Non-pigmented ciliary epithelial cell (primary cell): ENCODE measurements around the gene FAM118B.

ENCODE experiments used
- DNase-seq: peaks from one replicate; pipeline ENCODE4 v3.0.0-alpha.2; 2010; ENCODE audit warnings: low read depth

The FAM118B gene

DNA sequence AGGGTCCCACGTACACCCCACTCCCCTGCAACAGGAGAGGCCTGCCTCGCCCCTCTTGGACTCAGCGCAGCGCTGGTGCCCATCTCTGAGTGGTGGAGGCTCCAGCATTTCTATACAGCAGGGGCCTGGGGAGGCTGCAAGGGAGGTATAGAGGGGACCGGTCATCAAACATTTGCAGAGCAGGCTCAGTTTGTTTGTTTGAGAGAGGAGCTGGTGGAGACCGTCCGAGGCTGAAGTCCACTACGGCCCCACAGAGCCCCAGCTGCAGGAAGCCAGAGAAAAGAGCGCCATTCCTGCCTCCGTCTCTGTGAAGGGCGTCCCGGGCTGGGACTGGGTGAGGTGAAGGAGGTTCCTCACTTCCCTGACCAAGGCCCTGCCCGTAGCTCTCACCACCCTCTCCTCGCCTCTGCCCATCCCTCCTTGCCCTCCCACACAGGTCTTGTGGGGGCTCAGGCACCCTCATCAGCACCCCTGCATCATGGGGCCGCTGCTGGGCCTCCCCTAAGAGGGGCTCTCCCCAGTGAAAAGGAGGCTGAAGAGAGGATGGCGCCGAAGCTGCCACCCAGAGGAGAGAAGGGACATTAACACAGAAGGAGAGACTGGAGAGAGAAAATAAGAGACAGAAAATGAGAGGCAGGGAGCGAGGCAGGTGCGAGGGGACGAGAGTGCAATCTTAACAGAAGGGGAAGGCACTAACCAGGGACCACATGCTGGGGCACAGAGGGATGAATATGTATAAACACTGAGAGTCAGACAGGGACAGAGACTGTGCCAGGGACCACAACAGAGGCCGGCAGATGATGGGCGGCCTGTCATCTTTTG lies 24.7 kb upstream of the FAM118B start:
- DNase-seq: no peak

DNA sequence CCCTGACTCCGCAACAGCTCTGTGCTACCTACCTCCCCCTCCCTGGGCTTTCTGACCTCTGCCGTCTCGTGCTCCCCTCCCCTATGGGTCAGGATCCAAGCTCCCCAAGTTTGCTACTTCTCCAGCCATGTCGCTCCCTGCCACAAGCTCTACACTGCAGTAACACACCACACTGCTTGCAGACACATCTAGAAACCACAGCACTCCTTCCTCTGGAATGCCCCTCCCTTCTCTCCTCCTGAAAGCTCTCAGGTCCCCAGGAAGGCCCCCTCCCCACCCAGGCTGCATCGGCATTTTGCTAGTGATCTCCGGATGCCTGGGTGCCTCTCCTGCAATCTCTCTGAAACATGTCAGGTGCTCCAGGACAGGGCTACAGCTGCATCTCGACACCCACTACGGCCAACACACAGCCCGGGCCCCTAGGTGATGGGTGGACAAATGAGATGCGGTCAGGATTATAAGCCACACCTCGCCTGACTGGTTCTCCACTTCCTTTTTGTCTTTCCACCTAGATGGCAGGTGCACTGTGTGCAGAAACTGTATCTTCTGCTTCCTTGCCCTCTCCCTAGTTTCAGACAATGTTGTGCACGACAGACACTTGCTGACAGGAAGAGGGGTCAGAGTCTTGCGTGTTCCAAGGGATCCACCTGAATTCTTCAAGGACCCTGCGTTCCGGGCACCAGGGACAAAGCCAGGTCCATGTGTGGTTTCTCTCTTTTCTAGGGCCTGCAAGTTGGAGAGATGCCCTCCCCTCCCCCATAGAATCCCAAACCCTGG lies 23.1 kb upstream of the FAM118B start:
- DNase-seq: no peak

DNA sequence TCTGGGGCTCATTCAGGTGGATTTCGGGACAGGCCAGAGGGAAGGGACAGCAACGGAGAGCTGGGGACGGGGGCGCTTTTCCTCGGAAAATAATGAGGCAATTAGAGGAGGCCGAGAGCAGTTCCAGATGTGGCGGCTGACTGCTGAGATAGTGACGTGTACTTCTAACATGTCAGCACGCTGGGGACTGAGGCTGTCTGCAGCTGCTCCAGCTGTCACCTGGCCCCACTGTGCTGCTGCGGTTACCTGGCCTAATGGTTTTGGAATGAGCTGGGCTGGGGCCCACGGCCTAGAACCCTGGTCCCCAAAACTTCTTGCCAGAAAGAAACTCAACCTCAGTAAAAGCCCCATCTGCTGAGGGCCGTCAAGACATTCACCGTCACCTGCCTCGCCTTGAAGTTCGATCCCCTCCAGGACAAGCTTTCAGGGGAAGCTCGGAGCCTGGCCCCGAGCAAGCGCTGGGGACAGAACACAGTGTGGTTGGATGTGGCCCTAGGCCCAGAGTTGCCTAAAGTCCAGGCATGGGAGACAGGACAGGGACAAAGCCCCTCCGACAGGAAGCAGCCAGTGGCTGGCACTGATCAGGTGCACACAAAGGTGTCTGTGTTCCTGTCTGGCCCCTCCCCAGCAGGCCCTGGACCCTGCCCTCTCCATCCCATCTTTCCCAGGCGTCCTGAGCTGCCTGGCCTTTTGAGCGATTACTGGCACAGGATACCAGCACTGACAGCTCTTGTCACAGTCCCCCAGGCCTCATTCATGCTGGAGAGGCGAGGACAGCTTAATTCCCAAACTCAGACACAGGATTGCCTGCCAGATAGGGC lies 22.3 kb upstream of the FAM118B start:
- DNase-seq: no peak

DNA sequence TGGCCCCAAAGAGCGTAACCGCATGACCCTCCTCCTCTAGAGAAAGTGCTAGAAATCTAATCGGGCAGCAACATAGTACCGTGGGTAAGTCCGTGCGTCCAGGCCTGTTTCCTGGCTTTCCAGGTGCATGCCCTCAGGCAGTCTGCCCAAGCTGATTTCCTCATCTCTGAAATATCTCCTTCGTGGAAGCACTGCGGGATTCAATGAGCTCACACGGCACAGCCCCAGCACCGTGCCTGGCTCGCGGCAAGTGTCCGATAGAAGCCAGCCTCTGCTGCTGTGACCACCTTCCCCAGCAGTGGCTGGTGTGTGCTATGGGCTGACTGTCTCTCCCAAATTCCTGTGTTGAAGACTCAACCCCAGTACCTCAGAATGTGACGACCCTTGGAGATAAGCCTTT lies 20.8 kb upstream of the FAM118B start:
- no peak for DNase-seq

DNA sequence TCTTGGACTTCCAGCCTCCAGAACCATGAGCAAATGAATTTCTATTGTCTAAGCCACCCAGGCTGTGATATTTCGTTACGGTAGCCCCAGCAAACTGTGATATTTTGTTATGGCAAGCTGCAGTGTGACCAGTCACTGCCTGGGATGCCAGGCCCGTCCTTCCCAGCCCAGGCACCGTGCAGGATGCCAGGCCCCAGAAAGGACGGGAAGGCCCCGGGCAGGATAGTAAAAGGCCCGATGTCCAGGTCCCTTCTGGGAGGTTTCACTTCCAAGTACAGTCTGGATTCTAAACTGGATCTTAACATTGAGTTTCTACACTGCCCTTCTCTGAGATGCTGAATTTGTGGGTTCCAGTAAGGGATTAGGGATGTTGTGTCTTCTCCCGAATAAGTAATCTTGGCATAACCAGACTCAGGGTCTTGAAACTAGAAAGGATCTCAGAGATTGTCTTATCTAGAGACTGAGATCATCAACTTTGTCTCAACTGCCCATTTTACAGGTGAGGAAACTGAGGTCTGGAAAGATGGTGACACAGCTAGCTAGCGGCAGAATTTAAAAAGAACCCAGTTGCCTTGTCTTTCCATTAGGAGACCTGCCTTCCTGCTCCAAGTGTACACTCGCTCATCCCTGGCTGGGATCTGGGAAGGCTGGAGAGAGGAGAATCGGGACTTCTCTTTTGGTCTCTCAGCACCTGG lies 20.1 kb upstream of the FAM118B start:
- no peak for DNase-seq

DNA sequence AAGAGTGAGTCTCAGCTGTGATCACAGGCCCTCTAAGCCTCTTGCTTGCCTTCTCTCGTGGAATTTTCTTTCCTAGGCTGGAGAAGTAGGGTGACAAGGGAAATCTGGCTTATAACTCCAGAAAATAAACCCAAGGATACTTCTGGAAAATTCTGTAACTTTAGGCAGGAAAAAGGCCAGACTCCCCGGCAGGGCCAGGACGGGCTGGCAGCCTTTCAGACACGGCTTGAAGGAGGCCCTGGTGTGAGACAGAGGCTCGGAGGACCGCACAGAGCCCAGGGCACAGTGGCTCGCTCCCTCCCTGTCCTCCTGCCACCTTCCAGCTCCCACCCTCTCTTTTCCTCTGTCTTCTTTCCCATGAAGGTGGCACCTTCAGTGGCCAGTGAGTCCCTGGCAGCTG lies 19.2 kb upstream of the FAM118B start:
- DNase-seq: no peak

DNA sequence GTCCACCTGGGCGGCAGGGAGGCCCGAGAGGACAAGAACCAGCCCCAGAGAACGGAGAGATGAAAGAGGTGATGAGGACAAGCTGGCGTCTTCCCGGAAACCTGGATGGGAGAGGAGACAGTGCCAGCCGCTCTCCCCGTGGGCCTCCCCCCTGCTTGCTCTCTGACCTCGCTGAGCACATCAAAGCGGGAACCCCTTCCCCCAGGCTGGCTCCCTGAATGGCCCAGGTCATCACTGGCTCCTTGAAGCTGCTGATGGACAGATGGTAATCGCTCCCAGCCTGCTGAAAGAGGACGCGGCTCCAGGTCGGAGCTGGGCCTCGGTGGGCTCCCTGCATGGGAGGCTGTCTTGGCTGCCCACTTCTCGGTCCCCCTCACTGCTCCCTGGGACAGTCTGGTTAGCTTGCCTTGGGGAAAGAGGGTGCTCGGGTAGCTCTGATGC lies 18.5 kb upstream of the FAM118B start:
- no peak for DNase-seq

DNA sequence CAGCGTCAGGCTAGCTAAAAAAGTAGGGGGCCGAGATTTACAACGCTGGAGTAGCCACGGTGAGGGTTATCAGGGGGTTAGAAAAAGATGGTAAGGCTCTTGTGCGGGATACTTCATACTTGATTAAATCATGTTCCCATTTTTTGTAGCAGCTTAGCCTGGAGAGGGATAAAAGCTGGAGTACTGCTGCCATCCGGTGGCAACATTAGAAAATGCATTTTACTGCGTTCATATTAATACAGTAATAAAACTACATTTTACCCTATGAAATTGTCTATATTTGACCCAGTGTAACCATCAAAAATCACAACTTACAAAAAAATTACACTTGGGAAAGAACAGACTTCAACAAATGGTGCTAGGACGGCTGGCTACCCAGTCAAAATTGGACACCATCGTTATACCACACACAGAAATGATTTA lies 17.4 kb upstream of the FAM118B start:
- peak; percentile 18 for DNase-seq

DNA sequence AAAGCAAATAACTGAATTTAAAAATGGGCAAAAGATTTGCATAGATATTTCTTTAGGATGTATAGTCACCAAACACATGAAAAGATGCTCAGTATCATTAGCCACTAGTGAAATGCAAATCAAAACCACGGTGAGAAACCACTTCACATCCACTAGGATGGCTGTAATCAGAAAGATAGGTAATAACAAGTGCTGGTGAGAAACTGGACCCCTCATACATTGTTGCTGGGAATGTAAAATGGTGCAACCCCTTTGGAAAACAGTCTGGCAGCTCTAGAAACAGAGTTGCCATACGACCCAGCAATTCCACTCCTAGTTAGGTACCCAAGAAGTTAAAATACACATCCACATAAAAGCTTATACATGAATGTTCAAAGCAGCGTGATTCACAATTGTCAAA lies 16.5 kb upstream of the FAM118B start:
- no peak for DNase-seq

DNA sequence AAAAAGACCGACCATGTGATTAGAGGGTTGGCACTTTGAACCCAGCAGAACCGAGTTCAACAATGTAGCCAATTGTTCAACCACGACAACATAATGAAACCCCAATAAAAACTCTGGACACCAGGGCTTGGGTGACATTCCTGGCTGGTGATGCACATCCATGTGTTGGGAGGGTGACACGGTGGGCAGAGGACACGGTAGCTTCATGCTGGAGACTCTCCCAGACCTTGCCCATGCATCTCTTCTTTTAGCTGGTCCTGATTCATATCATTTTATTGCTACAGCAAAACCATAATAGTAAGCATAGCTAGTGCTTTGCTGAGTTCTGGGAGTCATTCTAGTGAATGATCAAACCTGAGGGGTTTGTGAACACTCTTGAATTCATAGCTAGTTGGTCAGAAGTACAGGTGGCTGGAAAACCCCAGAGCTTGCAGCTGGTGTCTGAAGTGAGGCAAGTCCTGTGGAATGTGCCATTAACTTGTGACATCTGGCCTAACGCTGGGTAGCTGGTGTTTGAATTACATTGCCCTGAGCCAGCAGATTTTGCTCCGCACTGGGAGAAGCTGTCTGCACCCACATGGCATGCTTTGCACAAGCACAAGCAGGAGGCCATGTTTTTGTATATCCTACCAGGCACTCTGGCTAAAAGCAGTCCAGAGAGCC lies 14.2 kb upstream of the FAM118B start:
- DNase-seq: peak; percentile 72

DNA sequence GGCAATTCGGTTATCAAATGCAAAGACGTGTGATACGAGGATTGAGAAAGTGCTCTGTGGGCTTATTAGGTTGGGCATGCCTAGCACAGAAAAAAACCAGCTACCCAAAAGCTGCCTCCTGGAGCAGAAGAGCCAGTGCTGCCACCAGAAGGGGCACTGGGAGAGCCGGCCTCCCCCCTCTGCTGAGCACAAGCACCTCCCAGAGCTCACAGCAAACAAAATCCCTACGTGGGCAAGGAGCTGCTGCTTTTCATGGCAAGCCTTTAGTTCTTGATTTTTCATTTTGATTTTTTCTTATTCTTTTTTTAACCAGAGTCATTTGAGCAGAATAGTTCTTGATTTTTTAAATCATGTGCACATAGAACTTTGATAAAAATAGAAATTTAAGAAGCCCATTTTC lies 12.9 kb upstream of the FAM118B start:
- no peak for DNase-seq

DNA sequence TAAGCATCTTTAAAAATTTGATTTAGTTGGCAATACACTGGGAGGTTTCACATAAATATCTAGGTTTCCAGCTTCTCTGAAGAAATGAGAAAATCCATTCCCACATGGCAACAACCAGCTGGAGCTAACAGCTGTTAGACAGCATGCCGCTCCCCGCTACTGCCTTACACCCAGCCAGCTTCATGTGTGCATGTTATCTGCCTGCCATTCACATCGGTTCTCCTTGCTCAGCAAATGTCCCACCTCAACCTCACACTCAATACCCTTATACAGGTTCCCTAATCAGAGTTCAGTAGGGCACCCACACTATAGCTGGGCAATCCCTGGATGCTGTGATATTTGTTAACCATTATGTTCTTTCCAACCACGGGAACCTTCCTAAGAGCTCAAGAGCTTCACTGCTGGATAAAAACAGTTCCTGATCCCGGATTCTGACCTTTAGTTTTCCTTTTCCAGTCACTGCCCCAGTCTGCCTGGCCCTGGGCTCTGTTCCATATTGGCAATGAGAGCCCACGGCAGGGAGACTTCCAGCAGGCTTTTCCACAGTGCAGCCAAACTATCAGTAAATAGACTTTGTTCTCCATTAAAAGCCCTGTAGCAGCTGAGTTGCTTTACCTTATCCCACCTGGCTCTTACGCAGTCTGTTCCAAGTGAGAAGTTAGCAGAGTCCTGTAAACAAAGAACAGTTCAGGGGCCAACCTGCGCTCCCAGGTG lies 8.8 kb upstream of the FAM118B start:
- DNase-seq: no peak

DNA sequence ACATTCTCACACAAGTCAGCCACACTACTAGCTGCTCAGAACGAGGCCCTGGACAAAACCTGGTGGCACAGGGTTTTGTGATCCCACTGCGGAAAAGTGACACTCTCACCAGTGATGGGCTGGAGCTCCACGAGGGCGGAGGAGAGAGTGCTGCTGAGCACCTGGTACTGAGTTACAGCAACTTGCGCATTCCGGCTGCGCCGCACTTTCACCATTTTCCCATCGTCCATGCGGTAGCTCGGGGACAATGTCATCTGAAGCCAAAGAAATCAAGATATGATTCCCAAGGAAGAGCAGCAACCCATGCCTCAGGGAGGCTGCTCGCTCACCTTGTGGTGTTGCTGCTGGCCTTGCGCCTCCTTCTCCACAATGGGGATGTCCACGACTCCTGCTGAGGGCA lies 6.2 kb upstream of the FAM118B start:
- DNase-seq: no peak

DNA sequence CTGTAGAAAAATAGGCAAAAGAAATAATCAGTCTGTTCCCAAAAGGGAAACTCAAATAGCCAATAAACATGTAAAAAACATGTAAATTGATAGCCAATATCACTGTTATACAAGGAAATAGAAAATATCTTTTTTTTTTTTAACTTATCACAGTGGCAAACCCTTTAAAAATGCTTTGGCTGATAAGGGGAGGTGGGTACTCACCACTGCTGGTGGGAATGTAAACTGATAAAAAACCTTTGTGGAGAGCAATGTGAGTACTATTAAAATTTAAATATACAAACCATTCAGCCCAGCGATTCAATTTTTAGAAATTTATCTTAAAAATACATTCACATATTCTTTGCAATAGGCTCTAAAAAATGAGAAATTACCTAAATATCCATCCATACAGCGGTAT lies 3.7 kb upstream of the FAM118B start:
- DNase-seq: no peak

DNA sequence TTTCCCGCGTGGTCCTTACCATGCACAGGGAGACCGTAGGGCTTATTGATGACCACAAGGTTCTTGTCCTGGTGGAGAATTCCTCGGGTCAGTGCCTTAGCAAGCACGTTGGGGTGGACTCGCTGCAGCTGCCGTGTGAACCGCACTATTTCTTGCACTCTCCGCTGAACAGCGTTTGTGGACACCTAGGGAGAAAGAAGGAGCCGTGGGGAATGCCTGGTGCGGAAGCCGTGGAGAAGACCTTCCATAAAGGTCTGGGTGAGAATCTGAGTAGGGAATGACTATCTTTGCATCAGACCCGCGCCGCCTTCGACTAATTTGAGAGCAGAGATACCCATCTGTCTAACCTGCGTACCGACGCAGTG lies 729 bp upstream of the FAM118B start:
- DNase-seq: no peak

DNA sequence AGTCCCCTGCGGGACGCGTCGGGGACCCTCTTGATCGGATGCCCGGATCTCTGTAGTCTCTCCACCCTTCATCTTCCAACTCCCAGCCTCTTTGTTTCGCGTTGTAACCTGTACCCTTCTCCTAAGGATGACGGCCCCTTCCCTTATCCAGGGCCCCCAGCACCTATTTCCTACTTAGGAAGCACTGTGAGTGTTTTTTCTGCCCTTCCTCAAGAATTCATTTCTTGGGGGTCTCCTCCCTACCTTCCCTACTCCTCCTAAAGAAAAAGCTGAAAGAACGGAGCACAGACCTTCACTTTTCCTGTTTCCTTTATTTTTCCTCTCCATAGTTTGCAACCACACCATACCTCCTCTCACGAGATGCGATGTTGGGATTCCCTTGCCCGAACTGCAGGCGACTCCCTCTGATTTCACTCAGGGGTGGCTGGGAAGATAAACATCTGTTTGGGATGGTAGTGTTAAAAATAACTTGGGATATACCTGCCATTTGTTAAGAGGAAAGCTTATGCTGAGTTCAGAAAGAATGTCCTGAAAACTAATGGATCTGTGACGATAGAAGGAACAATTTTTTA lies 593 bp downstream of the FAM118B start:
- no peak for DNase-seq

DNA sequence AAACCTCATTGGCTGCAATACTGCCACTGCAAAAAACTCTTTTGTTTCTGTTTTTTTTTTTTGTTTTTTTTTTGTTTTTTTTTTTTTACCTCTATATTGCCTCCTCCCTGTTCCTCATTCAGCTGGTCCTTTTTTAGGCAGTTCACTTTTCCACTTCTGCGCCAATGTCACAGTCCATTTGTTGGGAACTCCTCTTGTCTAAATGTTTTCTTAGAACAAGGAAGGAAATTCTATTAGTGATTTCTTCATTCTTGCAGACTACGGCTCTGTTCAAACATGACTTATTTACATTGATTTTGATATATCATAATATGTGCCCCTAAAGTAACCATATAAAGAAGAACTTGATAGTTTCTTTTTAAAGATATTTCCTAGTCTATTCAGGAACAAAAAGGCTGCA lies 2.9 kb downstream of the FAM118B start:
- no peak for DNase-seq

DNA sequence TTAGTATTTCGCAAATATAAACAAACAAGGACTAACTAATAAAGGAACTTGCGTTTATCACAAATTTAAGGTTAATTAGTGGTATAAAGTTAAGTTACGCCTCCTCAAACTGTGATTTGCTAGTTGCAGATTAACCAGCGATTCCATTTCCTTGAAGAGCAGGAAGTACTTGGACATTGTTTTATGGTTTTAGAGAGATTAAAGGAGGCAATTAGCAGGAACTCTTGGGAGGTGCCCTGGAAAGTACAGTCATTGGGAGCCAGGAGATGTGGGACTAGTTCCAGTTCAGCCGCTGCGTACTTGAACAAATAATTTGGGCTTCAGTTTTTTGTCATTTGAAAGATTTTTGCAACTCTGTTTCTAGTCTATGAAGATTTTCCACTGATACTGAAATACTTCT lies 3.3 kb downstream of the FAM118B start:
- DNase-seq: no peak

DNA sequence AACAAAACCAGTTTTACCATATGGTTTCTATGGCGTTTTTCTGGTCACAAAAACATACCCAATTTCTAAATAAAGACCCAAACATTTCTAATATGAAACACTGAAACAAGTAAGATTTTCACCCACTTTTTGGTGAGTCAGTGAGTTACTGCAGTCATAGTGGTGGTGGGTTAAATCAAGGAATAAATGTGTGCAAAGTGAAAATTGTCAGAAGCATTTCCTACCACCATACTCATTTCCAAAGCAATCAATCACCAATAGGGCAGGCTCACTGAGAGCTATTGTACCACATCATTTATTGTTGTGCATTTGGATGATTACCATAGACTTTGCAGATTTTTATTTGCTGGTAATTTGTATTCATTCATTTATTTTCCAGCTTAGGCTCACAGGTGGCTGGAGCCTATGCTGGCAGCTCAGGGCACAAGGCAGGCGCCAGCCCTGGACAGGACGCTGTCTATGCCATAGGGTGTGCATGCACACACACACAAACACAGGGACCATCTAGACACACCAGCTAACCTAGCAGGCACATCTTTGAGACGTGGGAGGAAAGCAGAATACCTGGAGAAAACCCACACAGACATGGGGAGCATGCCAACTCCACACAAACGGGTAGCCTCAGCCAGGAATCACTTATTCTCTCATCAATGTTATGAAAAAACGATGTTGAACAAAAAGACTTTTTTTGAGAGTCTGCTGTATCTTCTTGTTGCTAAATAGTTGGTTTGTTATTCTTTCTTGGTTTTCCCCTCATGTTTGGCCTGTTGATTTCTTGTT lies 5.1 kb downstream of the FAM118B start:
- DNase-seq: no peak

DNA sequence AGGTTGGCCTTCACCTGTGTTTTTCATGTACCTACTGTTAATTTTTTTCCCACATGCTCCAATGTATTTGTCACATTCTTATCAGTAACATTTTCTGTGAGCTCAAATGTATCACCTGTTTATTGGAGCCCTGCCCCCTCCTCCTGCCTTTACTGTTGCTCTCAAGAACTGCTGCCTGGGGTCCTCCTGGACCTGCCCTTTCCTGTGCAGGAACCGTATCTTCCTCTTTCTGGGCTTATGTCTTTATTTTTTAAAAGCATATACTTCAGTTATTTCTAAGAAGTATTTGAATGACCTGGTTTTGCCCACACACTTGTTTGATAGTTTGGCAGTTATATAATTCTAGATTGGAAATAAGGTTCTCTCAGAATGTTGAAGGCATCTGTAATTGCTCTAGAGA lies 5.9 kb downstream of the FAM118B start:
- DNase-seq: no peak
